Fibroblast of gingiva (primary cell): Measurements from ENCODE around the gene GGT7.
"Not testable (repeated sequence)": the region's sequence is repeated elsewhere in the genome, so short reads cannot be mapped to it uniquely, and the experiment has no call there.

ENCODE experiments used
- DNase-seq: peaks from one replicate; pipeline ENCODE4 v3.0.0-alpha.2; 2011; ENCODE audit warnings: low read depth

Gene GGT7

DNA sequence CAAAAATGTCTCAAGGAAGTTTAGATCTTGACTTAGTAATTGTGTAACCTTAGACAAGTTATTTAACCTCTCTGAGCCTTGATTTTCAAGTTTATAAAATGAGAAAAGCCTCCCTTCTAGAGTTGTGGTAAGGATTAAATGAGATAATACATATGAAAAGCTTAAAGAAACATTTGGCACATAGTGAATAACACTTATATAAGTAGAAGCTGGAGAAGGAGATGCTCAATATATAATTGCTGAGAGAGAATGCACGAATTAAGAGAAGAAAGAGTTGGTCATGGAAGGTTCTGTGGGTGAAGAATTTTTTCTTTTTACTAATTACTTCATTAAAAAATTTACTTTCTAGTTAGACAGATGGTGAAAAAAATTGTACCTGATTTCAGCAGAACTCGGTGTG lies 9.0 kb upstream of the GGT7 start:
- no peak for DNase-seq

DNA sequence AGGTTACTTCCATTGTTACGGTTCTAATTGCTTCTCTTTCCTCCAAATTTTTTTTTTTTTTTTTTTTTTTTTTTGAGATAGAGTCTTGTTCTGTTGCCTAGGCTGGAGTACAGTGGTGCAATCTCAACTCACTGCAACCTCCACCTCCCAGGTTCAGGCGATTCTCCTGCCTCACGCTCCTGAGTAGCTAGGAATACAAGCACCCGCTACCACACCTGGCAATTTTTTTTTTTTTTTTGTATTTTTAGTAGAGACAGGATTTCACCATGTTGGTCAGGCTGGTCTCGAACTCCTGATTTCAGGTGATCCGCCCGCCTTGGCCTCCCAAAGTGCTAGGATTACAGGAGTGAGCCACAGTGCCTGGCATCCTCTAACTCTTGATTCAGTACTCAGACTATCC lies 8.3 kb upstream of the GGT7 start:
- not testable (repeated sequence) for DNase-seq

DNA sequence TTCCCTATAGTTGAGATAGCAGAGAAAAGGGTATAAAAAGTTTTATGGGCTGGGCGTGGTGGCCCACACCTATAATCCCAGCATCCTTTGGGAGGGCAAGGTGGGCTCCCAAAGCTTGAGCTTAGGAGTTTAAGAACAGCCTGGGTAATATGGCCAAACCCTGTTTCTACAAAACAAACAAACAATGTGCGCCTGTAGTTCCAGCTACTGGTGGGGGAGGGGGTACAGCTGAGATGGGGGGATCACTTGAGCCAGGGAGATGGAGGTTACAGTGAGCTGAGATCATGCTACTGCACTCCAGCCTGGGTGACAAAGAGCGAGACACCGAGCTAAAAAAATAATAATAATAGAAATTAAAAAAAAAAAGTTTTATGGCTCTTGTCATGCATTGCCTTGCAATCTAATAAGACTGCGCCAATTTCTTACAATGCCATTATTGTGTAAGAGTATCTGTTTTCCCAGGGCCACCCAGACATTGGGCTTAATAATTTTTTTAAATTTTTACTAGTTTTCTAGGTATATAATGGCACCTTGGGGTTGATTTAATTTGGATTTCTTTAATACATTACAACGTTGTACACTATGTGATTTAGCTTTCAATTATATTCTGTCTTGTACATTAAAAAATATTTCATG lies 7.7 kb upstream of the GGT7 start:
- no peak for DNase-seq

DNA sequence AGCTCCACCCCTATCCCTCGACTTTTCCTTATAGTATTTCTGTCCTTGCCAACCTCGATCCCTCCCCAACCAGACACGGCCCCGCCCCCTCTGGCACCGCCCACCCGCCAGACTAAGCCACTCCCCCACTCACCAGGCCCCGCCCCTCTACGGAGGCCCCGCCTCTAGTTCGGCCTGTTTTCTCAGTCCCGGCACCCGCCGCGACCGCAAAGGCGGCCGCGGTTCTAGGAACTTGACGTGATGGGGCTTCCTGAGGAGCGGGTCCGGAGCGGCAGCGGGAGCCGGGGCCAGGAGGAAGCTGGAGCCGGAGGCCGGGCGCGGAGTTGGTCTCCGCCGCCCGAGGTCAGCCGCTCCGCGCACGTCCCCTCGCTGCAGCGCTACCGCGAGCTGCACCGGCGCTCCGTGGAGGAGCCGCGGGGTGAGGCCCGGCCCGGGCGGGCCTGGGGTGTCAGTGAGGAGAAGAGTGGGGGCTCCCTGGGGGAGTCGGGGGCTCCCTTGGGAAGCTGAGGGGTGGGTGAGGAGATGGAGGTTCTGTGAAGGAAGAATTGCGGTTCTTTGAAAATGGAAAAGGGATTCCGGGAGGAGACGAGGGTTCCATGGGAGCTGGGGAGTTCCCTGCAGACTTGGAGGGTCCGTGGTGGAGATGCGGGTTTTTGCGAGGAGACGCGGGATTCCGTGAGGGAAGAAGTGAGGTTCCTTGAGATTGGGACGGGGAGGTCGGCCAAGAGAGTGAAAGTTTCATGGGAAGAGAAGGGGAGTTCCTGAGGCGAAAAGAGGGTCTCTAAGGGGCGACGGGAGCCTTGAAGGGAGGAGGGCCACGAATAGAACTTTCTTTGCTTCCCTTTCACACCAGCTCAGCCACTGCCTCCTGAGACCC lies 4.0 kb upstream of the GGT7 start, which contains the start of gene ACSS2:
Gene ACSS2 (plus strand): TSS at position 207 of the 877 bp plus-strand sequence. CDS start 34 bp downstream, at position 241.
- no peak for DNase-seq

DNA sequence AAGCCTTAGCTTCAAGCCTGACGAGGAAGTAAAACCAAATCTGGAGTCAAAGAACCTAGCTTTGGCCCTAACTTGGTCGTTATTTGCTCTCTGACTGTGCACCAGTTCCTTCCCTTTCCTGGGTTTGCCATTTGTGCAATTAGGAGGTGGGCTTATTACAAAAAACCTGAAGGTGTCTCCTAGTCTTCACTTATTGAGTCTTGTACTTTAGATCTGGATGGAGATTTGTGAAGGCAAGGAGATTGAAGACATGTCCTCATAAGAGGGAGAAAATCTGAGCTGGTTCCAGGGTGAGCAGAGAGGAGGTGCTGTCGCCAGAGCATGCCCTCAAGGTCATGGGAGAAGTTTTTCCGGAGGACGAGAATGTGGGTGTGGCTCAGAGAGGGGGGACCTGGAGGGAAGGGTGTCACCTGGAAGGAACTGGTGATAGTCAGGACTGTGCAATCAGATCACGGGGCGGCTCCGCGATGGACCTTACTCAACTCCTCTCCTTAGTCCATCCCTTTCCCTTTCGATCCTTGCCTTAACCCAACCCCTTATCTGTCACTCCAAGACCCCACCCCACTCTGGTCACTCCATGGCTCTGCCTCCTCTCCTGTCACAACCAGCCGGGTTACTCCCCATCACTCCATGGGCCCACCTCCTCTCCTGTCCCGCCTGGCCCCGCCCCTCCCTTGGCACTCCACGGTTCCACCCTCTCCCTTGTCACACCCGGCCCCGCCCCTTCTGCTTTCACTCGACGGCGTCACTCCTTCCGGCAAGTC lies 3.2 kb upstream of the GGT7 start:
- DNase-seq, result peak; percentile 99

DNA sequence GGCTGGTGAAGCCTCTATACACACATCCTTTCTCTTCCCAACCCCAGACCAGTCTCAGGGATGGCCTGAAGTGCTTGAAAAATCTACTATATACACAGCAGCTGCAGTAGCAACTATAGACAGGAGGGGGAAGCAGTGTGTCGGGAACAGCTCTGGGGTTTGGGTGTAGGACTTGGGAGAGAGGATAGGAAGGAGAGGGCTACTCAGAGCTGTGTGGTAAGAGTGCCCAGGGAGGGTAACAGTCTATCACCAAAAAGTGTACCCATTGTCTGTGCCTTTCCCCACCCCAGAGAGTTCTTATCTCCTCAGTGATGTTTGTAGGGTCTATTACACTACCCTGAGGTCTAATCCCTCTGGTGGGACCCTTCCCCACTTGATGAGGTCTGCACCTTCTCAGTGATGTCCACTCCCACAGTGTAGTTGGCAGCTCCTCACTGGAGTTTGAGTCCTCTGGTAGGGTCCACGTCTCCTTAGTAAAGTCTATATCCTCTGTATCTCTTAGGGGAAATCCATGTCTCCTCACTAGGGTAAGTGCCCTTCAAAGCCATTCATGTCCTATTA lies 1.5 kb upstream of the GGT7 start:
- DNase-seq, result peak; percentile 84

DNA sequence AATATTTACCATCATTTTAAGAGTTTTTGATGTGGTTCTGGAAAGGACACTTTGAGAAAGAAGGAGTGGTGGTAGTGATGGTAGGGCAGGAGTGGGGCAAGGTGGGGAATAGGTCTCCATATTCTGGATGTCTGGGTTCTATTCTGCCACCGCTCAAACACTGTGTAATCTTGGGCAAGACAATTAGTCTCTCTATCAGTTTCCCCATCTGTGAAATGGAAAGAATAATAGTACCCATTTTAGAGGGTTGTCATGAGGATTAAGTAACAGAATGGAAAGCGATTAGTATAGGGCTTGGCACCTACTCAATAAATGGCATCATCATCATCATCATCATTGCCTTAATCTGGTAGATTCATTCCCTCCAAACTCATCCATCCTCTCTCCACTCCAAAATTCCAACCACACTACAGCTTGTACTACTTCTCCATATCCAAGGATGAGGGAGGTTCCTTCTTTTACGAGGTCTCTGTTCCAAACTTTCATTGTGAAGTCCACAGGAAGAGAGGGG lies 982 bp upstream of the GGT7 start:
- no peak for DNase-seq

DNA sequence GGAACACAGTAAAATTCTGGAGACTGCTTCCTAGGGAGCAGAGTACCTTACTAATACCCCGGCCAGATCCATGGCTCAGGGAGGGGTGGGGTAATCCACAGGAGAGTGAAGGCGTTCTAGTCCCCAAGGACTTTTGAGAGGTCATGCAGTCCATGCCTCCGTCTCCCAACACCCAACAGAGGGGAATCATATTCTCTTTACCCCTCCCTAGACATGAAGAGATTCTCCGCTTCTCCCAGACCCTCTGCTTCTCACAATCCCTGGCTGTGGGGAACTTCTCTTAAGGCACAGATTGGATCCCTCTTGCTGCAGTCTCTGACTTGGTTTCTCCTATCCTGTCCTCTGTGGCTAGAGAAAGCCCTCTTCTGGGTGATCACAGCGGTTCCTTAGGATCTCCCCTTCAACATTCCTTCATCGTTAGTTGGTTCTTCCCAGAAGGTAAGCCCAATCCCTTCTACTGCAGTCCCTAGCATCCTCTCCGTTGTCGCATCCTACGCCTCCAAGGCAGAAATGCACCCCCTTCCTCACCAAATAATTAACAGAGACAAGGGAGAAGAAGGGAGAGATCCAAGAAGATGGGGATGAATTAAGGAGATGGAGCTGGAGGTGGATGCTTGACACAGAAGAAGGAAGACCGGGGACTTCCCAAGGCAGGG lies 562 bp downstream of the GGT7 start:
- no peak for DNase-seq

DNA sequence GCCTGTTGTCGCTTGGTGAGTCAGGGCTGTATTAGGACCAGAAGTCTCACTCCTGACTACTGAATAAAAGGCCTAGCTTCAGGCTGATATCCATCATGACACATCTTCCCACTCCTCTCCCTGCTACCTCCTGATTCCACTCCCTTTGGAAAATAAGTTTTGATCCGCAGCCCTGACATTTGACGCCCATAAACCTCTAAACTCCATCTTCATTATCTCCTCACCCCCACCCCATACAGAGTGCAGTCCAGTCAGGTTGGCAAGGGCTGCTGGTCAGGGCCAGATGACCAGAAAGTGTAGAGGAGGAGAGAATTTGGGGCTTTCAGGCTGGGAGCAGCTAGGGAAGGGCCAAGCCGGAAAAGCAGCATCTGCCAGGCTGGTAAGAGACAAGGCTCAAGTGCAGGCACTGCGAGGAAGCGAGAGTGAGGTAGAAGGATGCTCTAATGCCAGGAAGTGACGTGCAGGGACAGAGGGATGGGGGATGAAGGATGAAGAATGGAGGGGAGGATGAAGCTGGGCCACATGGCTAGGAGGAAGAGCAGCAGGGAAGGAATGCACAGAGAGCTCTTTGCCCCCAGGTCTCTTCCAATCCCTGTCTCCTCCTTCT lies 1.2 kb downstream of the GGT7 start:
- DNase-seq, result no peak

DNA sequence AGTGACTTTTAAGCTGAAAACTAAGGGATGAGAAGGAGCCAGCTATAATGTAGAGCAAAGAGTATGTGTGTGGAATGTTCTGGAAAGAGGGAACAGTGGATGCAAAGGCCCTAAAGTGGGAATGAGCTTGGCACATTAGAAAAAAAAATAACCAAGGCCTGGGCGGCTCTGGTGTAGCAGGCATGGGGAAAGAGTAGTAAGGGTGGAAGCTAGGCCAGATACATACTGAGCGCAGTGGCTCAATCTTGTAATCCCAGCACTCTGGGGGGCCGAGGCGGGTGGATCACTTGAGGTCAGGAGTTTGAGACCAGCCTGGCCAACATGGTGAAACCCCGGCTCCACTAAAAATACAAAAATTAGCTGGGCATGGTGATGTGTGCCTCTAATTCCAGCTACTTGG lies 8.4 kb downstream of the GGT7 start:
- no peak for DNase-seq

DNA sequence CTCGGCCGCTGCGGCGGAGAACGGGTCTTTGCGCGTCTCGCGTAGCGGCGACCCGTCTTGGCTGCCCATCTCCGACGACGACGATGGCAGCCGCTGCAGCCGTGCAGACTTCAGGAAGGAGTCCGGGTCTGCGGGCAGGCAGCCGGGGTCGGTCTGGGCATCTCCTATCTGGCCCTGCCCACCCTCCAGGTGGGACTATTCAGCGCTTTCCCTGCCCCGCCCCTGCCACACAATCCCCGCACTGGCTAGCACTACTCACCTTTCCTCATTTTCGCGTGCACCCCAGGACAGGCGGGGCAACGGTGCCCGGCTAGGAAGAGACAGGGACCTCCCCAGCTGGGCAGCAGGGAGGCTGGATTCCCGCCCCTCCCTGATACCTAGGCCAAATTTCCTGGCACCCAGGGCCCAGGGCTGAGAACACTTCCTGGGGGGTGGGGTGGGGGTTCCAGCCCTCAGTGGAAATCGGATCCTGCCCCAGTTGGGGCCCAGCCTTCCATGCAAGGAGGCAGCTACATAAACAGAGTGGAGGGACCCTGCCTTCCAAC lies 9.2 kb downstream of the GGT7 start:
- DNase-seq, result no peak

DNA sequence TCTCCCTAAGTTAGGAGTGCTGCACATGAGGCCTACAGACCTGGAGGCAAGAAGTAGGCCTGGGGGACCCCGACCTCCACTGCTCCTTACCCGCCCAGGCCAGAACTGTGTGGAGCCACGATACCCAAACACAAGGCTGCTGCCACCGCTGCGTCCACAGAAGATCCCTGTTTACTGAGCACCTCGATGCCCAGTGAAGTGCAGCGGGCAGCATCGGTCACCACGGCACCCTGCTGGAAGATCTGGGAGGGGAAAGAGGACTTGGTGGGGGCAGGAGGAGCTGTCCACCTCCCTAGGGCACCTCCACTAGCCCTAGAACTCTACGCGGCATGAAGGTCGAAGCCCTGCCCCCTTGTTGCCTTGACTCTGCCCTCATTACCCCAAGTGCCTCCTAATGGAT lies 9.9 kb downstream of the GGT7 start:
- no peak for DNase-seq

DNA sequence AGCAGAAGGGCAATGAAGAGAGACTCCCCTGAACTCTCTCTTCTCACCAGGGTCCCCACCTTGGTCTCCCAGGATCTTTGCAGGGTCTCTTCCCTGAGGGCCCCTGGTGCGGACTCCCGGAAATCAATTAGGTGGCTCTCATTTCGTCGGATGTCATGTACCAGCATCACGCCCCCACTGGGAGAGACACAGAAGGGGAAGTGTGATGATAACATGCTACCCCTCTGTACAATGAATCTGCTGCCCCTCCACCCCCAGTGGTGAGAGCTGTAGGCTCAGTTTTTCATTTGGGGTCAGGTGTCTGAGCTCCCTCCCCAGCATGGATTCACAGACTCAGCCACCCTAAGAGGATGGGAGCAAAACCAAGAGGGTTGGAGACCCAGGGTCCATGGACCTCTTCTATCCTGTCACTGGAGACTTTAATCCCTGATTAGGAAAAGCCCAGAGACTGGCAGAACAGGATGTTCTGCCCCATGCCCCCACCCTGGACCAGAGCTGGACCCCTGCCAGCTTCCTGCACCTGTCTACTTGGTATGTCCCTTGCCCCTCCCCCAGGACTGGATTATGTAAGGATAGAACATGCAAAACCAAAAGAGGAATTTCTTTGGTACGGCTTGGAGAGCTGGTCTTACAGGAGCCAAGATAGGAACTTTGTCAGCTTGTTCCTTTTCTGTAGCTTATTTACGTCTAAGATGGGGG lies 11.1 kb downstream of the GGT7 start:
- no peak for DNase-seq

DNA sequence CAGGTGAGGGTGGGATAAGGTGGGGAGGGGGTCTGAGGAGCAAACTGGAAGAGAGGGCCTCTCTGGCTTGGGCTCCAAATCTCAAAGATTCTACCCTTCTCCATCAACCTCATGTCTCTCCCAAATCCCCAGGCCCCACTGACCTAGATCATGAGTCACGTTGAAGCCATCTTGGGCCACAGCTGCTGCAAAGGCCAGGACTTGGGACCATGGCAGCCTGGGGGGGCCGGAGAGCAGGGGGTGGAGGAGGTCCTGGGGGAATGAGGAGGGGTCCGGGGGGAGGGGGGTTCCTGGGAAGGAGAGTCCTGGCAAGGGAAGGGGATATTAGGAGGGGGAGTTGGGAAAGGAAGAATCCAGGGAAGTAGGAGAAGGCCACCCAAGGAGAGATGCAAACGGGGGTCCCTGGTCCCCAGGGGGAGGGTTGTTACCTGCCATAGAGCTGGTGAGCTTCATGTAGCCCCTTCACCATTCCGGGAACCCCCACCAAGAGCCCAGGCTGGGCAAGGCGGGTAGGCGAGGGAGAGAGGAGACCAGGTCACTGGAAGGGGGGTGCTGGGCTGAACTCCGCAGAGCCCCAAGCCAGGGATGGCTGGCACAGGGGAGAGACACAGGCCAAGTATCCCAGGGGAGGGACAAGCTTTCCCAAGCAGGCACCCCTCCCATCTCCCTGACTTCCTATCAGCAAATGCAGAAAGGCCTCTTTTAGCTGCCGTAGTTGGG lies 12.7 kb downstream of the GGT7 start:
- no peak for DNase-seq

DNA sequence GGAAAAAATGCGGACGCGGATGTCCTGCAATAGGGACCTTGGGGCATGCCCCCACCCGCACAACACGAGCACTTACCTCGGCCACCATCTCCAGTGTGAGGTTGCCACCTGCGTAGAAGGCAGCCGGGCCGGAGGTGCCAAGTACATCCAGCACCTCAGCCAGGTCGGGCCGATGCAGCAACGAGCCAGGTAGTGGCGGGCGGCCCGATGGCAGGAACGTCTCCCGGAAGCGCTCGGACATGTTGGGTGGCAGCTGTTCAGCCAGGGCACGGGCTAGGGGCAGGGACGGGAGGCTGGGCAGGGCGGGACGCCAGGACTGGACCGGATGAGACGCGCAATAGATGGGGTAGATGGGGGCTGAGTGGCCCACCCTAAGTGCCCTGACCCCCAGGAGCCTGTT lies 13.3 kb downstream of the GGT7 start:
- no peak for DNase-seq

DNA sequence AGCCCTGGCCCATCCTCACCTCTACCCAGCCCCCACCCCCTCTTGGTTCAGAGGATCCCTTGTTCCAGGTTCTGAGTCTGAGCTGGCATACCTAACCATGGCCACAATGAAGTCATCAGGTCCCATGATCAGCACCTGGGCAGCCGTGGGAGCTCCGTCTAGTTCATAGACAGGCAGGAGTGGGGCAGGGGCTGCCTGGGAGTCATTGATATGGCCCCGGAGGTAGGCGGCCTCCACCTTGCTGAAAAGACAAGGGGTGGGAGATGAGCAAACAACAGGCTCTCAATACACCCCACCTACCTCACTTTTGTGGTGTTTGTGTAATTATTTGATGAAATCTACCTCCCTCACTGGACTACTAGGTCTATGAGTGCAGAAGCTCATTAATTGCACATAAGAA lies 20.4 kb downstream of the GGT7 start:
- DNase-seq, result no peak

DNA sequence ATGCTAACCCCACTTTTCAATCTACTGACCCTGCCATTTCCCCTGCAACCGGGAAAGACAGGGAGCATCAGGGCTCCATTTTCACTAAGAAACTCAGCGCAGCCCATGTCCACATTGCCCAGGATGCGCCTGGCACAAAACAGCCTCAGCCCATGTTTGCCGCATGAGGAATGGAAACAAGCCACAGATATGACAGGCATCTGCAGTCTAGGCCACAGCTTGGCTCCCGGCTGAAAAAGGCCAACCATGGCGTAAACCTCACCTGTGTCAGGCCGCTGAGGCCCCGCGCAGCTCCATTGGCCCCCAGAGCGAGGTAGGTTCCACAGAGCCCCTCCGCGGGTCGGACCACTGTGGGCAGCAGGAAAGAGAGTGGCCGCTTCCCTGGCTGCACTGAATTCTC lies 21.7 kb downstream of the GGT7 start:
- DNase-seq, result no peak

DNA sequence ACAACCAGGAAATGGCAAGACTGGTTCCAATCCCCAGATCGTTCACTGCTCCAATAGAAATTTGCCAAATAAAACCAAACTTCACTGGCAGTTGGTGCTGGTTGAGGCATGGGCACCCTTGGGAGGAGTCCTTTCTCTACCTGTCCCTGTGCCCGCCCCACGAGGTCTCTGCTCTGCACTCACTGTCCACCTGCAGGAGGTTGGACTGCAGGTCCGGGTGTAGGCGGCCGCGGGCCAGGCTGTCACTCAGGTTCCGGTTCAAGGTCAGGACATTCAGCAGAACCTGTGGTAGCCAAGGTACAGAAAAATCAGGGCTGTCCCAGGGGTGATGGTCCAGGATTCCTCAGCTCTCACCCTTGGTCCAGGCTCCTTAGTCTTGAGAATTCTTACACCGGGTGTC lies 22.9 kb downstream of the GGT7 start:
- DNase-seq, result no peak

DNA sequence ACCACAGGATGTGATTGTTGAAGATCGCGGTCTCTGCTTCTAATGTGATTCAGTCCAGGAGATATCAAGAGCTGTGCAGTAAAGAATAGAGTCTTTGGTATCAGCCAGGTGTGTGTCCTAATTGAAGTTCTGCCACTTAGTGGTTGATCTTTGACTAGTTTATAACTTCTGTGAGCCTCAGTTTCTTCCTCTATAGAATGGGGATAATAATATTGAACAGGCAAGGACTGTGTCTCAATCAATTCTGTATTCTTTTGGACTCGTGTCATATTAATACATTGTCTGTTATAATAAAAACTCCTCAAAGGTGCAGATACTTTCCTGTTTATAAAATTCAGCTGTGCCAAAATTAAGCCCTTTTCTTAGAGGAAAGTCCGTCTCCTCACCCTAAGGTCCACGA lies 24.1 kb downstream of the GGT7 start:
- no peak for DNase-seq

DNA sequence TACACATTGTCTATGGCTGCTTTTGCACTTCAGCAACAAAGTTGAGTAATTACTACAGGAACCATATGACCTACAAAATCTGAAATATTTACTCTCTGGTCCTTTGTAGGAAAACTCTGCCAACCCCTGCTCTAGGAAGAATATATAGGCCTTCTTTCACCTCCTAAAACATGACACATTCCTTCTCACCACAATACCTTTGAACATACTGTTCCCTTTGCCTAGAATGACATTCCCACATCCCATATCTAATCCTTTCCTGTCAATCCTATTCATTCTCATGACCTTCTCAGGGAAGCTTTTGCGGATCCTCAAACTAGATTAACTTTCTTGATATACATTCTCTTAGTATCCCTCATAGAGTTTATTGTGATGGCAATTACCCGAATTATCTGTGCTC lies 29.2 kb downstream of the GGT7 start:
- no peak for DNase-seq
